Stimulated activated CD4-positive, alpha-beta T cell treated with anti-CD3 and anti-CD28 coated beads, Interleukin-12 subunit alpha, Interleukin-12 subunit beta, amount 100 ng/mL, for 24 hours (primary cell): Measurements from ENCODE around the gene MFN2.
A peak's percentile ranks its signal among the peaks of the same experiment; 100 is the strongest.
"Not testable (repeated sequence)": the region's sequence is repeated elsewhere in the genome, so short reads cannot be mapped to it uniquely, and the experiment has no call there.

ENCODE experiments used
- DNase-seq, 2 experiments: peaks; one replicate each; pipeline ENCODE4 v3.0.0-alpha.2; 2020; ENCODE audit warnings: low read depth in 2 of 2

The MFN2 gene

GRCh38 chr1:11998636-11999035, 18.4 kb downstream of the MFN2 start:
- DNase-seq, result no peak

- DNase-seq, result no peak
Measured at GRCh38 chr1:11999236-11999635, 19.0 kb downstream of the MFN2 start.

- DNase-seq, result peak in 1 of 2 experiments; percentile 45
Measured at GRCh38 chr1:12001249-12001917, 21.1 kb downstream of the MFN2 start.

- no peak for DNase-seq
Measured at GRCh38 chr1:12001996-12002493, 21.8 kb downstream of the MFN2 start.

GRCh38 chr1:12003762-12004161, 23.5 kb downstream of the MFN2 start:
- DNase-seq, result no peak

- DNase-seq, result no peak
Measured at GRCh38 chr1:12005488-12006166, 25.4 kb downstream of the MFN2 start.

GRCh38 chr1:12006167-12006921, 26.1 kb downstream of the MFN2 start:
- DNase-seq, result no peak

GRCh38 chr1:12007204-12007603, 27.0 kb downstream of the MFN2 start:
- DNase-seq, result no peak

- not testable (repeated sequence) for DNase-seq
Measured at GRCh38 chr1:12008355-12008754, 28.1 kb downstream of the MFN2 start.

GRCh38 chr1:12009318-12009947, 29.2 kb downstream of the MFN2 start:
- DNase-seq, result no peak

GRCh38 chr1:12010746-12011570, 30.7 kb downstream of the MFN2 start:
- DNase-seq, result no peak

- DNase-seq, result no peak
Measured at GRCh38 chr1:12011998-12012397, 31.8 kb downstream of the MFN2 start.

GRCh38 chr1:12012560-12013316, 32.5 kb downstream of the MFN2 start:
- no peak for DNase-seq

- no peak for DNase-seq
Measured at GRCh38 chr1:12014141-12014991, 34.1 kb downstream of the MFN2 start.

- DNase-seq, result no peak
Measured at GRCh38 chr1:12015001-12015491, 34.8 kb downstream of the MFN2 start.

- no peak for DNase-seq
Measured at GRCh38 chr1:12015499-12015898, 35.3 kb downstream of the MFN2 start.

- no peak for DNase-seq
Measured at GRCh38 chr1:12016182-12016581, 35.9 kb downstream of the MFN2 start.

- DNase-seq, result no peak
Measured at GRCh38 chr1:12019858-12020509, 39.7 kb downstream of the MFN2 start.

- no peak for DNase-seq
Measured at GRCh38 chr1:12021616-12022015, 41.4 kb downstream of the MFN2 start.
